Measurements from ENCODE around the gene GLDC.
"Not testable (repeated sequence)": the region's sequence is repeated elsewhere in the genome, so short reads cannot be mapped to it uniquely, and the experiment has no call there.

Gene GLDC

DNA sequence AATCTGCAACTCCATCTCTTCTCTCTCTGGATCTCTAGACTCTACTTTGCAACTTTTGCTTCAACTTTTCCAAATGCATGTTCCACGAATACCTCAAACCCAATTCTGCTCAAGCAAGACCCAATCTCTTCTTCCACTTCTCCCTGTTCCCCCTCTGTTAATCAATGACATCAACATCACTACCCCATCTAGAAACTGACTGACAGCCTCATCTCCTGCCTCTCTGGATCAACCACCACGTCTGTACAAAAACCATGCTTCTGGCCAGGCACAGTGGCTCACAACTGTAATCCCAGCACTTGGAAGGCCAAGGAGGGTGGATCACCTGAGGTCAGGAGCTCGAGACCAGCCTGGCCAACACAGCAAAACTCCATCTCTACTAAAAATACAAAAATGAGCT is 12.2 kb downstream of the GLDC start:
- DNase-seq (ENCODE audit: low read depth, low spot score), result no peak
- no peak overlapping the region for H3K4me3 ChIP-seq (ENCODE audit: insufficient read length, low read depth)
- H3K27me3 ChIP-seq (ENCODE audit: insufficient read depth, insufficient read length), result no peaks in the 10 kb centered on the region
- TF ChIP-seq YY1 (IDR thresholded peaks at IDR 0.05; ENCODE audit: insufficient read depth, insufficient read length) (no peak), ZNF274 (IDR thresholded peaks at IDR 0.05; ENCODE audit: low read depth, low read length) (no peak)
- peaks cover 6% of the 10 kb centered on the region for H3K4me1 ChIP-seq (ENCODE audit: insufficient read depth, insufficient read length)
- H3K9me3 ChIP-seq (ENCODE audit: insufficient read depth, low read length), result no peaks in the 10 kb centered on the region
- H3K9ac ChIP-seq (ENCODE audit: insufficient read length, low read depth), result no peak overlapping the region
- H3K36me3 ChIP-seq (ENCODE audit: insufficient read depth, insufficient read length, low read length), result no peaks in the 10 kb centered on the region

GRCh38 chr9:6632516-6633183 is 12.9 kb downstream of the GLDC start:
- peaks cover 6% of the 10 kb centered on the region for H3K4me1 ChIP-seq (ENCODE audit: insufficient read depth, insufficient read length)
- TF ChIP-seq ZNF274 (IDR thresholded peaks at IDR 0.05; ENCODE audit: low read depth, low read length), result no peak
- no peak for TF ChIP-seq YY1 (IDR thresholded peaks at IDR 0.05; ENCODE audit: insufficient read depth, insufficient read length)
- TF ChIP-seq SUZ12 (IDR thresholded peaks at IDR 0.05; ENCODE audit: extremely low read depth, insufficient read depth, insufficient read length), result no peak

GRCh38 chr9:6631207-6631512 is 14.4 kb downstream of the GLDC start:
- no peaks in the 10 kb centered on the region for H3K9me3 ChIP-seq (ENCODE audit: insufficient read depth, low read length)
- TF ChIP-seq SUZ12 (IDR thresholded peaks at IDR 0.05; ENCODE audit: extremely low read depth, insufficient read depth, insufficient read length) (no peak), ZNF274 (IDR thresholded peaks at IDR 0.05; ENCODE audit: low read depth, low read length) (no peak), YY1 (IDR thresholded peaks at IDR 0.05; ENCODE audit: insufficient read depth, insufficient read length) (no peak)
- H3K4me1 ChIP-seq (ENCODE audit: insufficient read depth, insufficient read length), result peaks cover 6% of the 10 kb centered on the region
- H3K27me3 ChIP-seq (ENCODE audit: insufficient read depth, insufficient read length), result no peaks in the 10 kb centered on the region
- no peak for DNase-seq (ENCODE audit: low read depth, low spot score)
- H3K36me3 ChIP-seq (ENCODE audit: insufficient read depth, insufficient read length, low read length), result no peaks in the 10 kb centered on the region
- H3K9ac ChIP-seq (ENCODE audit: insufficient read length, low read depth), result no peak overlapping the region
- no peak overlapping the region for H3K4me3 ChIP-seq (ENCODE audit: insufficient read length, low read depth)

More at GRCh38 chr9:6632516-6633183, 12.9 kb downstream of the GLDC start:
- DNase-seq (ENCODE audit: low read depth, low spot score), result no peak
- Histone ChIP-seq H3K27me3 (ENCODE audit: insufficient read depth, insufficient read length) (no peaks in the 10 kb centered on the region), H3K4me3 (ENCODE audit: insufficient read length, low read depth) (no peak overlapping the region), H3K36me3 (ENCODE audit: insufficient read depth, insufficient read length, low read length) (no peaks in the 10 kb centered on the region), H3K9ac (ENCODE audit: insufficient read length, low read depth) (no peak overlapping the region), H3K9me3 (ENCODE audit: insufficient read depth, low read length) (no peaks in the 10 kb centered on the region)

GRCh38 chr9:6630502-6631206 is 14.9 kb downstream of the GLDC start:
- TF ChIP-seq SUZ12 (IDR thresholded peaks at IDR 0.05; ENCODE audit: extremely low read depth, insufficient read depth, insufficient read length) (no peak), YY1 (IDR thresholded peaks at IDR 0.05; ENCODE audit: insufficient read depth, insufficient read length) (no peak), ZNF274 (IDR thresholded peaks at IDR 0.05; ENCODE audit: low read depth, low read length) (no peak)
- Histone ChIP-seq H3K27me3 (ENCODE audit: insufficient read depth, insufficient read length) (no peaks in the 10 kb centered on the region), H3K4me3 (ENCODE audit: insufficient read length, low read depth) (no peak overlapping the region), H3K9me3 (ENCODE audit: insufficient read depth, low read length) (no peaks in the 10 kb centered on the region), H3K4me1 (ENCODE audit: insufficient read depth, insufficient read length) (peaks cover 6% of the 10 kb centered on the region), H3K36me3 (ENCODE audit: insufficient read depth, insufficient read length, low read length) (no peaks in the 10 kb centered on the region), H3K9ac (ENCODE audit: insufficient read length, low read depth) (no peak overlapping the region)
- DNase-seq (ENCODE audit: low read depth, low spot score), result no peak

DNA sequence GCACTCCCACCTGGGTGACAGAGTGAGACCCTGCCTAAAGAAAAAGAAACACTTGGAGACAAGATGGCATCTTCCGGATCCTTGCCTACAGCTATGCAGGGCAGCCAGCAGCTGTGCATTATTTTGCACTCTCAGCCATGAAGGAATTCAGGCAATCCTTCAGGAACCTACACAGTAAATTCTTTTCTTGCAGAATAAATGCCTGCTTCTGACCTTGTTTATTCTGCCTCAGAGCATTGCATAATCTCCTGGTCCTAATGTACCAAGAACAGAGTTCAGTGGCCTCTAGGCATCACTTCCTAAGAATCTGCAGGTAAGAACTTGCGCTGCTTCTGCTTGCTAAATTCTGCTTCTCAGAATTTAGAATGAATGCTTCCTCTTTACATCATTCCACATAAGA is 16.8 kb downstream of the GLDC start:
- peaks cover 7% of the 10 kb centered on the region; the same call in 1 of the 2 replicates for H3K9me3 ChIP-seq (ENCODE audit: insufficient read depth, low read length)
- DNase-seq (ENCODE audit: low read depth, low spot score), result no peak
- H3K27me3 ChIP-seq (ENCODE audit: insufficient read depth, insufficient read length), result no peaks in the 10 kb centered on the region
- H3K36me3 ChIP-seq (ENCODE audit: insufficient read depth, insufficient read length, low read length), result no peaks in the 10 kb centered on the region
- no peak for TF ChIP-seq ZNF274 (IDR thresholded peaks at IDR 0.05; ENCODE audit: low read depth, low read length)
- TF ChIP-seq SUZ12 (IDR thresholded peaks at IDR 0.05; ENCODE audit: extremely low read depth, insufficient read depth, insufficient read length), result no peak
- no peak for TF ChIP-seq YY1 (IDR thresholded peaks at IDR 0.05; ENCODE audit: insufficient read depth, insufficient read length)
- H3K4me1 ChIP-seq (ENCODE audit: insufficient read depth, insufficient read length), result peaks cover 8% of the 10 kb centered on the region
- H3K9ac ChIP-seq (ENCODE audit: insufficient read length, low read depth), result no peak overlapping the region
- no peak overlapping the region for H3K4me3 ChIP-seq (ENCODE audit: insufficient read length, low read depth)

- Histone ChIP-seq H3K9ac (ENCODE audit: insufficient read length, low read depth) (no peak overlapping the region), H3K36me3 (ENCODE audit: insufficient read depth, insufficient read length, low read length) (no peaks in the 10 kb centered on the region), H3K27me3 (ENCODE audit: insufficient read depth, insufficient read length) (no peaks in the 10 kb centered on the region), H3K9me3 (ENCODE audit: insufficient read depth, low read length) (peaks cover 16% of the 10 kb centered on the region; the same call in 1 of the 2 replicates), H3K4me3 (ENCODE audit: insufficient read length, low read depth) (no peak overlapping the region), H3K4me1 (ENCODE audit: insufficient read depth, insufficient read length) (peaks cover 2% of the 10 kb centered on the region)
- TF ChIP-seq SUZ12 (IDR thresholded peaks at IDR 0.05; ENCODE audit: extremely low read depth, insufficient read depth, insufficient read length) (no peak), YY1 (IDR thresholded peaks at IDR 0.05; ENCODE audit: insufficient read depth, insufficient read length) (no peak), ZNF274 (IDR thresholded peaks at IDR 0.05; ENCODE audit: low read depth, low read length) (no peak)
- DNase-seq (ENCODE audit: low read depth, low spot score), result no peak
Observed at GRCh38 chr9:6625363-6625762, 20.2 kb downstream of the GLDC start.

DNA sequence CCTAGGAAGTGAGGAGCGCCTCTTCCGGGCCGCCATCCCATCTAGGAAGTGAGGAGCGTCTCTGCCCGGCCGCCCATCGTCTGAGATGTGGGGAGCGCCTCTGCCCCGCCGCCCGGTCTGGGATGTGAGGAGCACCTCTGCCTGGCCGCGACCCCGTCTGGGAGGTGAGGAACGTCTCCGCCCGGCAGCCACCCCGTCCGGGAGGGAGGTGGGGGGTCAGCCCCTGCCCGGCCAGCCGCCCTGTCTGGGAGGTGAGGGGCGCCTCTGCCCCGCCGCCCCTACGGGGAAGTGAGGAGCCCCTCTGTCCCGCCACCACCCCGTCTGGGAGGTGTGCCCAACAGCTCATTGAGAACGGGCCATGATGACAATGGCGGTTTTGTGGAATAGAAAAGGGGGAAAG is 22.7 kb downstream of the GLDC start:
- H3K4me1 ChIP-seq (ENCODE audit: insufficient read depth, insufficient read length); H3K9ac ChIP-seq (ENCODE audit: insufficient read length, low read depth): not testable (repeated sequence)

More for the DNA sequence above, 22.7 kb downstream of the GLDC start:
- not testable (repeated sequence) for H3K36me3 ChIP-seq (ENCODE audit: insufficient read depth, insufficient read length, low read length); H3K4me3 ChIP-seq (ENCODE audit: insufficient read length, low read depth); H3K27me3 ChIP-seq (ENCODE audit: insufficient read depth, insufficient read length); DNase-seq (ENCODE audit: low read depth, low spot score)
- peaks cover 16% of the 10 kb centered on the region; the same call in 1 of the 2 replicates for H3K9me3 ChIP-seq (ENCODE audit: insufficient read depth, low read length)

All from NT2/D1 (cell line).